ENCODE results near the gene PDE4B. TPM values are rescaled to one million over a fixed set of nuclear protein-coding genes. Genes with fewer than 3 reads are reported as not detected.

Gene PDE4B
- total and polyA plus RNA-seq, 9 of the 15 experiments (the other 6 are each of a cell fraction or from before 2014, with no cell fraction given) = 0.09 TPM; not detected in 8

- Histone ChIP-seq H3K4me2 (ENCODE audit: insufficient read depth, low read length) (no peak overlapping the region), H3K9me1 (ENCODE audit: control insufficient read depth, insufficient read depth, low read length) (no peaks in the 10 kb centered on the region), H3K4me1 (replicated peaks in 1 of 2; ENCODE audit: control insufficient read depth in 2 of 2, insufficient read depth in 2 of 2, low read length in 2 of 2) (no peaks in the 10 kb centered on the region), H4K20me1 (replicated peaks; ENCODE audit: control insufficient read depth, insufficient read depth, low read length) (no peaks in the 10 kb centered on the region), H3K9ac (ENCODE audit: insufficient read depth in 1 of 2, low read depth in 2 of 2, low read length in 2 of 2) (no peak overlapping the region), H3K4me3 (no peak overlapping the region), H2AFZ (ENCODE audit: low read depth, low read length) (no peak overlapping the region), H3K27me3 (ENCODE audit: control insufficient read depth in 2 of 2, insufficient read depth in 2 of 2, low read length in 2 of 2) (no peaks in the 10 kb centered on the region; a peak in 1 of 5 replicates), H3K9me3 (replicated peaks; ENCODE audit: control insufficient read depth, insufficient read depth, low read depth, low read length) (no peaks in the 10 kb centered on the region), H3K27ac (ENCODE audit: extremely low read depth, low read depth, low read length) (no peak overlapping the region), H3K36me3 (ENCODE audit: control insufficient read depth, insufficient read depth, low read length) (no peaks in the 10 kb centered on the region), H3K79me2 (ENCODE audit: control insufficient read depth, insufficient read depth, low read length) (no peaks in the 10 kb centered on the region)
- DNase-seq (ENCODE audit: extremely low read depth in 1 of 4, low spot score in 3 of 4) (no peak), FAIRE-seq (no peak), ATAC-seq (no peak)
- POLR2A ChIA-PET = no interaction called here
- CTCF ChIA-PET (ENCODE audit: low intra/inter-chr PET ratio) = no interaction called here
- intact Hi-C loops (cut with micrococcal nuclease) = no loop called here
- in situ Hi-C loops (cut with MboI) = no loop called here
- no TSS peak for BruUV-seq (replicated peaks)
- 3% methylated on average over 4 of the region's 4 CpGs for WGBS (ENCODE audit: insufficient coverage, low coverage, missing lambda C conversion rate)
- no peak for TF ChIP-seq UBTF (IDR thresholded peaks at IDR 0.05; ENCODE audit: borderline replicate concordance in 1 of 2, low read depth in 2 of 2, low read length in 2 of 2)
- no peak for TF ChIP-seq SIN3B (IDR thresholded peaks at IDR 0.05; ENCODE audit: low read depth)
- no peak for TF ChIP-seq SUPT5H (IDR thresholded peaks at IDR 0.05)
- no peak for TF ChIP-seq SNIP1 (IDR thresholded peaks at IDR 0.05; ENCODE audit: low read depth)
- no peak for TF ChIP-seq SRF (CRISPR knock-in tag; IDR thresholded peaks at IDR 0.05)
- TF ChIP-seq TBL1XR1 (IDR thresholded peaks at IDR 0.05; ENCODE audit: low read length in 2 of 2) = no peak
- no peak for TF ChIP-seq EP400 (IDR thresholded peaks at IDR 0.05)
- TF ChIP-seq ZNF609 (CRISPR knock-in tag; IDR thresholded peaks at IDR 0.05; ENCODE audit: borderline replicate concordance) = no peak
- no peak for TF ChIP-seq XRCC4 (IDR thresholded peaks at IDR 0.05; ENCODE audit: extremely low read depth, insufficient read depth, insufficient read length)
- no peak for TF ChIP-seq ZMIZ1 (IDR thresholded peaks at IDR 0.05; ENCODE audit: low read depth in 2 of 2, low read length in 2 of 2)
- no peak for TF ChIP-seq CTBP1 (IDR thresholded peaks at IDR 0.05; ENCODE audit: borderline replicate concordance)
Observed at GRCh38 chr1:66405061-66405460, 612.4 kb downstream of the PDE4B start.
